Rectal smooth muscle tissue (tissue), 1 donor: ENCODE data around the gene PRKCD.

Experiments used
- H3K27ac ChIP-seq: one replicate; pipeline ENCODE4 v1.7.0; 2013; ENCODE audit warnings: low read depth, low read length, inconsistent platforms
- H3K27me3 ChIP-seq: one replicate; pipeline ENCODE4 v1.7.0; 2013; ENCODE audit warnings: low read length; ENCODE audit not compliant: control insufficient read depth, insufficient read depth
- H3K36me3 ChIP-seq: one replicate; pipeline ENCODE4 v1.7.0; 2013; ENCODE audit warnings: low read length; ENCODE audit not compliant: control insufficient read depth, insufficient read depth
- H3K4me1 ChIP-seq: one replicate; pipeline ENCODE4 v1.7.0; 2013; ENCODE audit warnings: low read length; ENCODE audit not compliant: control insufficient read depth, insufficient read depth
- H3K4me3 ChIP-seq: one replicate; pipeline ENCODE4 v1.7.0; 2013; ENCODE audit warnings: low read length
- H3K9ac ChIP-seq: one replicate; pipeline ENCODE4 v1.7.0; 2013; ENCODE audit warnings: low read length

Gene PRKCD

GRCh38 chr3:53171064-53171418 lies 10.0 kb downstream of the PRKCD start:
- Histone ChIP-seq H3K27me3 (no peaks in the 10 kb centered on the region), H3K36me3 (peaks cover 6% of the 10 kb centered on the region), H3K9ac (no peak overlapping the region), H3K4me1 (no peaks in the 10 kb centered on the region), H3K4me3 (no peak overlapping the region), H3K27ac (no peak overlapping the region)

GRCh38 chr3:53171827-53172505 lies 11.0 kb downstream of the PRKCD start:
- Histone ChIP-seq H3K27me3 (no peaks in the 10 kb centered on the region), H3K27ac (no peak overlapping the region), H3K4me3 (no peak overlapping the region), H3K4me1 (no peaks in the 10 kb centered on the region), H3K36me3 (peaks cover 6% of the 10 kb centered on the region), H3K9ac (no peak overlapping the region)

GRCh38 chr3:53173107-53173506 lies 12.1 kb downstream of the PRKCD start:
- Histone ChIP-seq H3K27ac (no peak overlapping the region), H3K4me1 (no peaks in the 10 kb centered on the region), H3K27me3 (no peaks in the 10 kb centered on the region), H3K36me3 (peaks cover 6% of the 10 kb centered on the region), H3K9ac (no peak overlapping the region), H3K4me3 (no peak overlapping the region)

GRCh38 chr3:53174346-53175250 lies 13.6 kb downstream of the PRKCD start:
- H3K9ac ChIP-seq: no peak overlapping the region
- no peaks in the 10 kb centered on the region for H3K27me3 ChIP-seq
- no peaks in the 10 kb centered on the region for H3K4me1 ChIP-seq
- no peak overlapping the region for H3K4me3 ChIP-seq
- peaks cover 17% of the 10 kb centered on the region for H3K36me3 ChIP-seq
- no peak overlapping the region for H3K27ac ChIP-seq

- no peak overlapping the region for H3K4me3 ChIP-seq
- no peak overlapping the region for H3K9ac ChIP-seq
- no peak overlapping the region for H3K27ac ChIP-seq
- peaks cover 21% of the 10 kb centered on the region for H3K36me3 ChIP-seq
- H3K27me3 ChIP-seq: no peaks in the 10 kb centered on the region
- no peaks in the 10 kb centered on the region for H3K4me1 ChIP-seq
Measured at GRCh38 chr3:53175613-53176540, 14.9 kb downstream of the PRKCD start.

- H3K36me3 ChIP-seq: peaks cover 26% of the 10 kb centered on the region
Measured at GRCh38 chr3:53178246-53178645, 17.2 kb downstream of the PRKCD start.

GRCh38 chr3:53179580-53179979 lies 18.6 kb downstream of the PRKCD start:
- H3K36me3 ChIP-seq: peaks cover 31% of the 10 kb centered on the region
- no peaks in the 10 kb centered on the region for H3K27me3 ChIP-seq
- H3K27ac ChIP-seq: no peak overlapping the region
- H3K4me3 ChIP-seq: no peak overlapping the region
- no peak overlapping the region for H3K9ac ChIP-seq
- no peaks in the 10 kb centered on the region for H3K4me1 ChIP-seq

More at GRCh38 chr3:53178246-53178645, 17.2 kb downstream of the PRKCD start:
- Histone ChIP-seq H3K4me1 (no peaks in the 10 kb centered on the region), H3K9ac (no peak overlapping the region), H3K27me3 (no peaks in the 10 kb centered on the region), H3K4me3 (no peak overlapping the region), H3K27ac (no peak overlapping the region)

- no peak overlapping the region for H3K4me3 ChIP-seq
- no peaks in the 10 kb centered on the region for H3K27me3 ChIP-seq
- no peak overlapping the region for H3K27ac ChIP-seq
- H3K9ac ChIP-seq: no peak overlapping the region
- no peaks in the 10 kb centered on the region for H3K4me1 ChIP-seq
- H3K36me3 ChIP-seq: peaks cover 33% of the 10 kb centered on the region
Measured at GRCh38 chr3:53180305-53181023, 19.5 kb downstream of the PRKCD start.

- no peak overlapping the region for H3K27ac ChIP-seq
Measured at GRCh38 chr3:53181024-53181371, 20.0 kb downstream of the PRKCD start.

GRCh38 chr3:53181528-53181927 lies 20.5 kb downstream of the PRKCD start:
- Histone ChIP-seq H3K27me3 (no peaks in the 10 kb centered on the region), H3K27ac (no peak overlapping the region), H3K36me3 (peaks cover 41% of the 10 kb centered on the region), H3K9ac (no peak overlapping the region), H3K4me1 (no peaks in the 10 kb centered on the region), H3K4me3 (no peak overlapping the region)

More at GRCh38 chr3:53181024-53181371, 20.0 kb downstream of the PRKCD start:
- Histone ChIP-seq H3K4me1 (no peaks in the 10 kb centered on the region), H3K9ac (no peak overlapping the region), H3K27me3 (no peaks in the 10 kb centered on the region), H3K4me3 (no peak overlapping the region), H3K36me3 (peaks cover 35% of the 10 kb centered on the region)

GRCh38 chr3:53182764-53183355 lies 21.9 kb downstream of the PRKCD start:
- no peaks in the 10 kb centered on the region for H3K27me3 ChIP-seq
- H3K36me3 ChIP-seq: peaks cover 47% of the 10 kb centered on the region
- H3K4me3 ChIP-seq: no peak overlapping the region
- H3K27ac ChIP-seq: no peak overlapping the region
- no peaks in the 10 kb centered on the region for H3K4me1 ChIP-seq
- H3K9ac ChIP-seq: no peak overlapping the region
